Dermis lymphatic vessel endothelial cell (primary cell): Measurements from ENCODE around the gene KIF20B. TPM values are rescaled to one million over a fixed set of nuclear protein-coding genes. Genes with fewer than 3 reads are reported as not detected.

Experiments used
- total RNA-seq: library from RNA; depleted of rRNA; stranded (reverse); fragments of >200 nt; gene quantifications from 2 replicates; pipeline ENCODE4 v1.2.1, GENCODE V29; 2014

KIF20B gene
- total RNA-seq: 3.0 and 3.7 TPM in 2 replicates

GRCh38 chr10:89701242-89702120 is at the start of gene KIF20B:
Gene KIF20B (plus strand): TSS chr10:89701590. CDS start chr10:89705295, 3,705 bp downstream.

Other genes starting within 250 kb of the KIF20B start
- gene SLC16A12, start 166.0 kb upstream of the KIF20B start, total RNA-seq: under 0.01 TPM in 1 of 2 replicates, not detected in the other
- 1.8 and 2.4 TPM in 2 replicates for gene PANK1, start 56.3 kb upstream of the KIF20B start, total RNA-seq